ENCODE measurements around the gene RNF144B.

DNA sequence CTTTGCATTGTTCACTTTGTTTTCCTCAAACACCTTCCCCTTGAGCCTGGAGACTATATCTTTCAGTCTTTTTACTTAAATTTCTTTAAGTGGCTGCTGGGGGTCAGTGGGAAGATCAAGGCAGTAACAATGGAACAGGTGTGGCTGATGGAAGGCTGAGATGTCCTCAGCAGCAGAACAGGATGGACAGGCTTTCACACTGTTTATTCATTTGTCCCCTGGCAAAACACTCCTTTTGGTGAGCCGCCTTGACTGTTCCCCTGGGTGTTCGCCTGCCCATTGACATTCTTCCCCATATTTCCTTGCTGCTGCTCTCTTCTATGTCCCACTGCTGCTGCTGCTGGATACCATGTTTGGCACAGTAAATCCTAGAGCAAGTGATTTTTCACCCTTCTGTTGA is 38.1 kb downstream of the RNF144B start:
- TF ChIP-seq, protein P1, sequence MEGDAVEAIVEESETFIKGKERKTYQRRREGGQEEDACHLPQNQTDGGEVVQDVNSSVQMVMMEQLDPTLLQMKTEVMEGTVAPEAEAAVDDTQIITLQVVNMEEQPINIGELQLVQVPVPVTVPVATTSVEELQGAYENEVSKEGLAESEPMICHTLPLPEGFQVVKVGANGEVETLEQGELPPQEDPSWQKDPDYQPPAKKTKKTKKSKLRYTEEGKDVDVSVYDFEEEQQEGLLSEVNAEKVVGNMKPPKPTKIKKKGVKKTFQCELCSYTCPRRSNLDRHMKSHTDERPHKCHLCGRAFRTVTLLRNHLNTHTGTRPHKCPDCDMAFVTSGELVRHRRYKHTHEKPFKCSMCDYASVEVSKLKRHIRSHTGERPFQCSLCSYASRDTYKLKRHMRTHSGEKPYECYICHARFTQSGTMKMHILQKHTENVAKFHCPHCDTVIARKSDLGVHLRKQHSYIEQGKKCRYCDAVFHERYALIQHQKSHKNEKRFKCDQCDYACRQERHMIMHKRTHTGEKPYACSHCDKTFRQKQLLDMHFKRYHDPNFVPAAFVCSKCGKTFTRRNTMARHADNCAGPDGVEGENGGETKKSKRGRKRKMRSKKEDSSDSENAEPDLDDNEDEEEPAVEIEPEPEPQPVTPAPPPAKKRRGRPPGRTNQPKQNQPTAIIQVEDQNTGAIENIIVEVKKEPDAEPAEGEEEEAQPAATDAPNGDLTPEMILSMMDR (IDR thresholded peaks at IDR 0.05; ENCODE audit: insufficient read depth, low read length): no peak
- TF ChIP-seq POLR2AphosphoS5 (IDR thresholded peaks at IDR 0.05; ENCODE audit: low read depth) (no peak), GABPA (IDR thresholded peaks at IDR 0.05; ENCODE audit: low read depth) (no peak)

Data from HL-60 (cell line).